GDM1 (cell line): ENCODE results near the gene UNC13D.
"Not testable (repeated sequence)": the region's sequence is repeated elsewhere in the genome, so short reads cannot be mapped to it uniquely, and the experiment has no call there.

Source experiments
- DNase-seq: peaks from one replicate; lab custom pipeline; 2025; lab: John Stamatoyannopoulos, UW

UNC13D gene

DNA sequence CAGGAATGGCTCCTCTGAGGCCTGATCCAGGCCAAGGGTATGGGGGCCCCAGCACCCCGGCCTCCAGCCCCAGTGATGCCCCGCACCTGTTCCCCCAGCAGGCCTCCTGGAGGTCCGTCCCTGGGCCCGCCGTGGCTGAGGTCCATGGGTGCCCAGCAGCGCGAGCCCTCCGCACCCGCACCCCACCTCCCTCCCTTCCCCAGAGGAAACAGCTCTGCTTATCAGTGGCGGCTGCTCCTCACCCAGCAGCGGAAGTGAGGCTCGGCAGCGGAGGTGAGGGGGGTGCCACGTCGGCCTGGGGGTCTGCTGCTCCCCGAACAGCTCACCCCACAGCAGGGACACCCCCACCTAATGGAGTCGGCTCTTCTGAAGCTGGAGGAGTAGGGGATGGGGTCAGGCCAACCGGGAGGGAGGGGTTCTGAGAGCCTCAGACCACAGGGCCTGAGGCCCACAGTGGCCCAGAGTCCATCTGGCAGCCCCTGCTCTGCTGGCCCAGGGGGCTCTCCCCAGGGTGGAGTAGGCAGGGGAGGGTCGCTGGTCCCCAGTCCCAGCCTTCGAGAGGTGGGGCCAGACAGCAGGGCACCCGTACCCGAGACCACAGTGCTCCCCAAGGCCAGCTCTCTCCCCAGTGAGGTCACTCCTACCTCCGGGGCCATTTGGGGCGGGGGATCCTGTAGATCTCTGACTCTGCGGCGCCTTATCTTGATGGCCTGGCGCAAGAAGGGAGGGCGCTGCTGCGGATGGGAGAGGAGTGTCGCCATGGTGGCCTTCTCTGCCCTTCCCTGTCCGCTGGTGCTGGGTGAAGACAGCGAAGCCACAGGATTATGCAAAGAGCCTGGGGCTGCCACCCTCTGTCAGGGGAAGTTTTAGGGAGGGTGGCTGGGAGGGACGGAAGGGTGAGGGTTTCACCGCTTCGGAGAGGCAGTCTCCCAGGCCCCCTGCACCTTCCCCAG lies at the start of gene UNC13D:
Gene UNC13D (minus strand): TSS at position 828 of the 953 bp plus-strand sequence. CDS start 67 bp downstream, at position 761.
- DNase-seq, result peak; percentile 67

DNA sequence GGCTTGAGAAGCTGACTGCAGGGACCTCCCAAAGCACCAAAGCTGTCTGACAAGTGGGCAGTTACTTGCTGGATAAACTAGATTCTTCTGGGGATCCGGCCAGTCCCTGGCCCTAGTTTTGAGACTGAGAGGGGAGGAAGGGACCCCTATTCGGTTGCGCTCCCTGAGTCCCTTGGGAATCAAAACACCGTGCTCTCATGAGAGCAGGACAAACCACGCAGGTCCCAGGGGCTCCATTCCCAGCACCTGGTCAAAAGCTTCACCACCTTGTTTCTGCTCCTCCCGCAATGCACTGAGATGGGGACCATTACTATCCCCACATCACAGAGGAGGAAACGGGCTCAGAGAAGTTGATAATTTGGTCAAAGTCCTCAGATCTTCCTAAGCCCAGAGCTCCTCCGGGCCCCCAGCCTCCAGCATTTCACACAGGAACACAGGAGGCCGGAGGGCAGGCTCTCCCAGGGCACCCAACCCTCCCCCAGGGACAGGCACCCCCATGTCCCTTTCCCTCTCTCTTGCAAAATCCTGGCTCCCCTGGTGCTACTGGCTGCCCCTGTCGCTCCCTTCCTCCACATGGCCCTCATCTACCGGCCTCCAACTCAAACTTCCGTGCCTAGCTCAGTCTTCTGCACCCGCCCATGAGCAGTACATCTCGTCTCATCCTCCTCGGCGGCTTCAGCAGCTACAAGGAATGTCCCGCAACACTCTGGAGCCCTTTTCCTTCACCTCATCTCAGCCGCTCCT lies 49.3 kb upstream of the UNC13D start:
- no peak for DNase-seq

DNA sequence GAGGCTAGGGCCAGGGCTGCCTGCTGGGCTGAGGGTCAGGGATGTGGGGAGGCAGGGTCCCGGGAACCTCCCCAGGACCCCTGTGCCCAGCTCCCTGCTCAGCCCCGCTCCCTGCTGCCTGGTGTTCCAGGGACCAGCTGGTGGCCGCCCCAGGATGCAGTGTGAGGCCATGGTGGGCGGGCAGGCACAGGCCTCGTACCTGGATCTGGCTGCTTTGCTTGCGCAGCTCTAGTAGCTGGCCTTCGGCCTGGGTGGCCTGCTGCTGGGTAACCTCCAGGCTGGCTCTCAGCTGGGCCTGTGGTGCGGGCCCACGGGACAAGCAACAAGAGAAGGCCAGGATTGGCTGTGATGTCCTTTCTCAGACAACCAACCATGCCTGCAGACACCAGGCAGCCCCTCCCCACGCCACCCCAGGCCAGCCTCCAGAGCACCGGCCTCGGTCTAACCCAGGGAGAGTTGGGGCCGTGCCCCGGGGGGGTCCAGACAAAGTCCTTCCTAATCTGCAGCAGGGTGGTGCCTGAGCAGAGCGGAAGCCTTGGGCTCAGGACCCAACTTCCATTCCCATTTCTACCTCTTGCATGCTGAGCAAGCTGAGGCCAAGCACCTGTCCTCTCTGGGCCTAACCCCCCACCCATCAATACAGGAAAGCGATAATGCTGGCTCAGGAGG lies 48.5 kb upstream of the UNC13D start:
- no peak for DNase-seq

DNA sequence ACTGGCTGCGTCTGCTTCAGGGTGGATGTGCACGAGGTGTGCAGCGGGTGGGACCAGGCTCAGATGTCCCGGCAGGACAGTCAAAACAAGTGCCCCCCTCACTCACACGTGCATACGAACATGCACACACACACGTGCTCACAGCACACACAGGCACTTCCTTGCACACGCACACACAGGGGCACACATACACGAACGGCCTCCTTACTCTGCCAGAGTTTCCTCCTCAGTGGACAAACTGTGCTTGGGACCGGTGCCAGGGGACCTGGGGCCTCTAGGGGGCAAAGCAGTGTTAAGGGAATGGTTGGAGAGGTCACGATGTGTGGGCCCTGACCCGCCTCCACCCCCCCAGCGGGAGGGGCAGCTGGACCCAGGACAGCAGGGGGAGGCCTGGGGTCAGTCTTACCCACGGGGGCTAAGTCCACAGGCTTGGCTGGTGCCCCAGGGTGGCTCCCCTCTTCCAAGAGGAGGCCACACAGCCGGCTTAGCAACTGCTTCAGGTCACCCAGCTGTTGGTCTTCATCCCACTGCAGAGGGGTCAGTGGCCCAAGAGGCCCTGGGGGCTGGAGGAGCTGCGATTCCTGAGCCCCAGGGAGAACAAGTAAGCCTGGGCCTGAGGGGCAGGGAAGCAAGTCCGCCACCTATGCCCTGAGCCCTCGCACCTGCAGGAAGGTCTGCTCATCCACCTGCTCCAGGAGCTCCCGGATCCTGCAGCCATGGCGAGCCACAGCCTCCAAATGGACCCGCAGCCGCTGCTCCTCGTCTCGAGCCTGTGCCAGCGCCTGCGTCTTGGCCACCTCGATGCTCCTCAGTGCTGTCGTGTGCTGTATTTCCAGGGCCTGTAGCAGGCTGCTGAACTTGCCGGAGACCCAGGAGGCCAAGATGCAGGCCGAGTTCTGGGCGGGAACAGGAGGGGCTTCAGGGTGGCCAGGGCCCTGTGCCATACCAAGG lies 47.7 kb upstream of the UNC13D start:
- no peak for DNase-seq

DNA sequence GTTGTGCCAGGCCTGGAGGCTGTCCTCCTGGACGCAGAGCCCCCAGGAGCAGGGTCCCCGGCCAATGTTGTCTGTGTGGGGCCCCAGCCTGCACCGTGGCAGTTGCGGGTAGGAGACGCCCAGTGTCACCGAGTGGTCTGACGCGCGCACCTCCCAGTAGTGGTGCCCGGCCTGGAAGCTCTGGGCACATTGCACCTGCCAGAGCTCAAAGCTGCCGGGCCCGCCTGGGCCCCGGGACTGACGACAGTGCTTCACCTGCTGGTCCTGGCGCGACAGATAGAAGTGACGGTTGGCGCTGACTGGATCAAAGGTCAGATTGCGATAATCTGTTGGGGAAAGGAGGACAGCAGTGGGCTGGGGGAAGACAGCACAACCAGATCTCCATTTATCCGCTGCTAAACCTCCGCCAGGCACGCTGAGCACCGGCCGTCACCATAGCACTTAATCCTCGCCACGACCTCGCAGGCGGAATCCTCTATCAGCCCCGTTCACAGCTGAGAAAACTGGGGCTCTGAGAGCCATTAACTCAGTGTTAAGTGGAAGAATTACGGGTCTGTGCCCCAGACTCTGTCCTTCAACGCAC lies 46.9 kb upstream of the UNC13D start:
- no peak for DNase-seq

DNA sequence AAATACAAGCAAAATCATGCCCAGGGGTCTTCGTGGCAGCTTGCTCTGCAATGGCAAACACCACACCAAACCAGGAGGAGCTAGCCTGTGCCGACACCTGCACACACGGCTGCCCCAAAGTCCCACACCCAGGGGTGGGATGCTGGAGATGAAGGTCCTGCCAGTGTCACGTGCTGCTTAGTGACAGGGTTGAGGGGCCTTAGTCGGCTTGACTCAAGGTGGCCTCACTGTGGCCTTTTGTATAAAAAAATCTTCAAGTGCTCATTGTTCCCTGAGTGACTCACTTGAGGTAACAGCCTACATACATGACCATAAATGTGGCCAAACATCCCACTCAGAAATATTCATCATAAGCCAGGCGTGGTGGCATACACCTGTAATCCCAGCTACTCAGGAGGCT lies 45.2 kb upstream of the UNC13D start:
- DNase-seq, result no peak

DNA sequence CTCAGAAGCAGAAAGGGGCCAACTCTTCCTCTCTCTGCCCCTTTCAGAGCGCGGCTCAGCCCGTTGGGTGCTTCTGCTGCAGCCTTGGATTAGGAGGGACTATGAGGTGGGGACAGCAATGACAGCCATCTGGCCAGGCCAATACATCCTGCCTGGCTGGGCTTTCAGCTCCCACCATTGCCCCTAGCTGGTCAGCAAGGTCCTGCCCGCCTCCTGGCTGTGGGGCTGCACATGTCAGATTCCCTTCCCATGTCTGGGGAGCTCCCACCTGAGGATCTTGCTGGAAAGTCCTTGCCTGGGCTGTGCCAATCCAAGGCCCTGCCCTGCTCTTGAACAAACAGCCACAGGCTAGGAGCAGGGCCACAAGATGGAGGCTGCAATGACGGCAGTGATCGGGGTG lies 44.3 kb upstream of the UNC13D start:
- no peak for DNase-seq

DNA sequence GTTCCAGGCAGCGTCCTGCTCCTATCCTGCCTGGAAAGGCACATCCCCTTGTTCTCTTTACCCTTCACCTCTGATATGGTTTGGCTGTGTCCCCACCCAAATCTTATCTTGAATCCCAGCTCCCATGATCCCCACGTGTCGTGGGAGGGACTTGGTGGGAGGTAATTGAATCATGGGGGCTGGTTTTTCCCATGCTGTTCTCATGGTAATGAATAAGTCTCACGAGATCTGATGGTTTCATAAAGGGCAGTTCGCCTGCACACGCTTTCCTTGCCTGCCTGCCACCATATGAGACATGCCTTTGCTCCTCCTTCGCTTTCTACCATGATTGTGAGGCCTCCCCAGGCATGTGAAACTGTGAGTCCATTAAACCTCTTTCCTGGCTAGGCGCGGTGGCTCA lies 41.7 kb upstream of the UNC13D start:
- DNase-seq, result not testable (repeated sequence)

DNA sequence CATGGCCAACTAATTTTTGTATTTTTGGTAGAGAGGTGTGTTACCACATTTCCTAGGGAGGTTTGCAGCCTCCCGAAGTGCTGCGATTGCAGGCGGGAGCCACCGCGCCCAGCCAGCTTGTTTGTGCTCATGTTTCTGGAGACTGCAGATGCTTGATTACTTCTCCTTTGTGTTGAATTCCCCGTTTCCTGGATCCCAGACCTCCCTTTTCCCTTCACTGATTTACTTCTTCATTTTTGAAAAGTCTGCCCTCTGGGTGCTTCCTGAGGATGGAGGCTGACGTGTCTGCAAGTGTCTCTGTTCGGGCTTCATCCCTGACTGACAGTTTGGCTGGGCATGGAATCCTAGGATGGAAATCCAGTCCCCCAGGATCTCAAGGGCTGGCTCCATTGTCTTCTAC lies 41.2 kb upstream of the UNC13D start:
- no peak for DNase-seq

DNA sequence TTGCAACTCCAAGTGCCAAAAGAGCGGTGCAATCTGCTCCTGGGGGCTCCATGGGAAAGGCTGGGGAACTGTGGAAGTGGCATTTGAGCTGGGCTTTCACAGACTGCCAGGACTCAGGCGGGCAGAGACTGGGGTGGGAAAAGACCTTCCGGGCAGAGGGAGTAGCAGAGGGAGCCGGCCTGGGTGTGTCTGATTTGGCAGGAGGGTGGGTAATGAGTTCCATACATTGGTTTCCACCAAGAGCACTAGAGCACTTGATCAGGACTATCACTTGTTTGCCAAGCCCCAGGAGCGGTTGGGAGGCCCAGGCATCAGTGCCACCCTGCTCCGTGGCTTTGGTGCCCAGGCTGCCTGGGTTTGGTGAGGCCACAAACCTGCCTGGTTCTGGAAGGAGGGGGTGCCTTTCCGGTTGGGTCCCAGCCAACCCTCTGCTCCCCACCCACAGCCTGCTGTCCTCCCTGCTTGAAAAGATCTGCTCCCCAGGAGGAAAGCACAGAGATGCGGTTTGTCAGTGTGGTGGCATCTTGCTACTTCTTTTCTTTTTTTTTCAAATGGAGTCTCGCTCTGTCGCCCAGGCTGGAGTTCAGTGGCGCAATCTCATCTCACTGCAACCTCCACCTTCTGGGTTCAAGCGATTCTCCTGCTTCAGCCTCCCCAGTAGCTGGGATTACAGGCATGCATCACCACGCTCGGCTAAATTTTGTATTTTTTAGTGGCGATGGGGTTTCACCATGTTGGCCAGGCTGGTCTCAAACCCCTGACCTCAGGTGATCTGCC lies 37.7 kb upstream of the UNC13D start:
- DNase-seq, result no peak

DNA sequence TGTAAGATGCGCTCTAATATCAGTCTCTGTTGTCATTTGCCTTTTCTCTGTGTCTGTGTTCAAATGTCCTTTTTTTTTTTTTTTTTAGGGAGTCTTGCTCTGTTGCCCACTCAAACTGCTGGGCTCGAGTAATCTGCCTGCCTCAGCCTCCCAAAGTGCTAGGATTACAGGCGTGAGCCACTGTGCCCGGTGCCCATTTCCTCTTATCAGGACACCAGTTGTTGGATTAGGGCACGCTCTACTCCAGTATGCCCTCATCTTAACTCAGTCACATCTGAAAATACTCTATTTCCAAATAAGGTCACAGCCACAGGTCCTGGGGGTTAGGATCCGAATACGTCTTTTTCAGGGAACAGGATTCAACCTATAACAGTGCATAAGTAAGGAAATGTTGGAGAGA lies 36.1 kb upstream of the UNC13D start:
- no peak for DNase-seq

DNA sequence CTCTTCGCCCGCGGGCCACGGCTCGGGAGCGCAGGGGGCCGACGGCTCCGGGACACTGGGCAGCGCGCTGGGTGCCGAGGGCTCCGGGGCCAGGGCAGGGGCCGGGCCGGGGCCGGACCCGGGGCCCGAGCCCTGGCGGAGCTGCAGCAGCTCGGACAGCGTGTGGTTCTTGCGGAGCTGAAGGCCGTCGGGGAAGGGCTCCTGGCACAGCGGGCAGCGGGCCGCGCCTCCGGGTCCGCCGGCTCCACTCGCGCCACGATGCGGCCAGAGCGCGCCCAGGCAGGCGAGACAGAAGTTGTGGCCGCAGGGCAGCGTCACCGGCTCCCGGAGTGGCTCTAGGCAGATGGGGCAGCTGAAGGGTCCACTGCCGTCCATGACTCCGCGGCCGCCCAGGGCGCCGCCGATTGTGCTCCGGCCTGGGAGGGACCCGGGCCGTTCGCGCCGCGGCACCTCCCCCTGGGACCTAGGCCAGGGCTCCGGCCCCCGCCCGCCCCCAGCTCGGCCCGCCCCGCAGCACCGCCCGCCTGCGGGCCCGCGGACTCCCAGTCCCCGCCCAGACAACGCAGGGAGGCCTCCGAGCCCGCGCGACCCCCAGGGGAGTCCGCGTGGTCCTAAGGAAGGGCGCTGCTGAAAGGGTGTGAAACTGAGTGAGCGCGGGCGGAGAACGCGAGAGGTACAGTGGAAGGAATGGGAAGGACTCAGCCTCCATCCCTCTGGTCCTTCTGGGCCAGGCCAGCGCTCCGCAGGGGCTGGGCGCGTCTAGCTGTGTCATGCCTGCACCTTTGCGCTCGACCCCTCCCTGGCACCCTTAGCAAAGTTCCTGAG lies 34.2 kb upstream of the UNC13D start, which contains the start of gene TRIM47:
Gene TRIM47 (minus strand): TSS at position 408 of the 825 bp plus-strand sequence. CDS start 33 bp downstream, at position 375.
- DNase-seq, result no peak

DNA sequence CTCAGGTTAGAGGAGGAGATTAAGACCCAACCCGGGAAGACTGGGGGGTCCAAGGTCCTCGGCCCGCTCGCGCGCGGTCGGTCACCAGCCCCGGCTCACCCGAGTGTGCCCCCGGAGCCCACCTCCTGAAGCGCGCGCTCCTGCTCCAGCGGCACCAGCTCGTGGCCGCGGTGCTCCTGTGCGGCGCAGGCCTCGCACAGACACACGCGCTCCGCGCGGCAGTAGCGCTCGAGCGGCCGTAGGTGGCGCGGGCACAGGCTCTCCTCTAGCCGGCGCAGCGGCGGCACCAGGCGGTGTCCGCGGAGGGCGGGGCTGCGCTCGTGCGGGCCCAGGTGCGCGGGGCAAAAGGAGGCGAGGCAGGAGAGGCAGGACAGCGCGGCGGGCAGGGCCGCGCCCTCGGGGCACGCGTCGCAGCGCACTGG lies 33.6 kb upstream of the UNC13D start:
- no peak for DNase-seq

DNA sequence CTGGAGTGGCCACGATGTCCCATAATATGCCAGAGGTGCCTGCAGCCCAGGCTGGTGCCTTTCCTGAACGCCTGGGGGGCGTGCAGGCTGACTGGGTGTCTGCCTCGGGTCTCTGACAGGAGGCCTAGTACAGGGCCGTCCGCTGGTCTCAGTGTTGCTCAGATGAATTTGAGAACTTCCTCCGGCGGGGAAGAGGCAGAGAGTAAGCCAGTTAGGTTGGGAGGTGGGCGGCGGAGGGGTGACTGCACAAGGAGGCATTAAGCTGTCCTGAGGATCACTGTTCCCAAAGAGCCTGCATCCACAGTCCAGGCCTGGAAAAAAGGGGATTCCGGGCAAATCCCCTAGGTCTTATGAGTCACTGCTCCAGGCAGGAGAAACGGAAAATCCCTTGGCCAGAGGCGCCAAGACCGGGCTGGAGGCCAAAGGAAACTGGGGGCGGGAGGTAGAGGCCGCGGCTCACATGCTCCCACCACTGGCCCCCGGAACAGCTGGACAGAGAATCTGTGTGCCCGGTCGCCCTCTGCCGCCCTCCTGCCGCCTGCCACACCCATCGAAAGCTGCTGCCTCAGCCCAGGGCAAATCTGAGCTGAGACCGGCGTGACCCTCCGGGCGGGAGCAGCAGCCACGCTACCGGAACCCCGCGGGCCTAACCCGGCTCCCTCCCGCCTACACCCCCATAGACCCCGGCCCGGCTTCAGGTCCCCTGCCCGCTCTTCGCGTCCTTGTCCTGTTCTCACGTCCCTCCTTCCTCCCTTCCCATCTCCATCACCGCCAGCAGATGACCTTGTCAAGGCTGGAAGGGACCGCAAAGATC lies 32.9 kb upstream of the UNC13D start:
- DNase-seq, result no peak

DNA sequence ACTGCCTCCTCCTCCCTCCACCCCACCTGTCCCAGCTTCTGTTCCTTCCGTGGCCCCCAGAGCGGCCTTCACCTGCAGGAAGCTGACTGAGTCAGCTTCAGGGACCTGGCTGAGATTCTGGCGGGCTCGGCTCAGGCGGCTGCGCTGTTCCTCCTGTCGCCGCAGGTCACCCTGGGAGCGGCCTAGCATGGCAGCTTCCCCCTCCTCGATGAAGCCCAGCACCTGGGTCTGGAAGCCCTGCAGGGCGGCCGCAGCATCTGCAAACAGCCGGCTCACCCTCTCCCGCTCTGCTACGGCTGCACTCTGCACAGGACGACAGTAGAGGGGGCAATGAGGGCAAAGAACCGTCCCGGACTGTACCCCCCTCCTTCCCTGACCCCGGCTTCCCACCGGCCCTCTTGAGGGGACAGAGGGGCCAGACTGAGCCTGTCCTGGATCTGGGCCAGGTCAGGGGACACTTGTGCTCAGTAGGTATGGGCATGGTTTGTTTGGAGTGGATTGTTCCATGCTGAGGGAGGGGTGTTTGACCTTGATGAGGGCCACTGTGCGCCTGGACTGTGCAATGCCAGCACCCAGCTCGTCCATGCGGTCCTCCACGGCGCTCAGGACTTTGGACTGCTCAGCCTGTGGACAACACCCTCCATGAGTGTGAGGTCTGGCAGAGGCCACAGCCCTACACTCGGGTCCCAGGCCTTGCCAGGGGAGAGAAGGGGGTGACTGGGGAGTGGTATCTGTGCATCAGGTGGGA lies 32.2 kb upstream of the UNC13D start:
- DNase-seq, result no peak

DNA sequence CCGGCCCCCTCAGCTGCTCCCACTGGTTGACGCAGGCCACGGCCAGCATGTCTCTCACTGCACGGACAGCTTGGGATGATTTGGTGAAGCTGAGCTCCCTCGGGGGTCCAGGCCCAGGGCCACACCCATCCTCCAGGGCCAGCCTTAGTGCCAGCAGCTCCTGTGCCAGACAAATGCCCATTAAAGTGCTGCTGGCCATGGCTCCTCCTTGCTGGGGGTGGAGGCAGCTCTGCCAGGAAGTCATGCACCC lies 31.7 kb upstream of the UNC13D start:
- no peak for DNase-seq

DNA sequence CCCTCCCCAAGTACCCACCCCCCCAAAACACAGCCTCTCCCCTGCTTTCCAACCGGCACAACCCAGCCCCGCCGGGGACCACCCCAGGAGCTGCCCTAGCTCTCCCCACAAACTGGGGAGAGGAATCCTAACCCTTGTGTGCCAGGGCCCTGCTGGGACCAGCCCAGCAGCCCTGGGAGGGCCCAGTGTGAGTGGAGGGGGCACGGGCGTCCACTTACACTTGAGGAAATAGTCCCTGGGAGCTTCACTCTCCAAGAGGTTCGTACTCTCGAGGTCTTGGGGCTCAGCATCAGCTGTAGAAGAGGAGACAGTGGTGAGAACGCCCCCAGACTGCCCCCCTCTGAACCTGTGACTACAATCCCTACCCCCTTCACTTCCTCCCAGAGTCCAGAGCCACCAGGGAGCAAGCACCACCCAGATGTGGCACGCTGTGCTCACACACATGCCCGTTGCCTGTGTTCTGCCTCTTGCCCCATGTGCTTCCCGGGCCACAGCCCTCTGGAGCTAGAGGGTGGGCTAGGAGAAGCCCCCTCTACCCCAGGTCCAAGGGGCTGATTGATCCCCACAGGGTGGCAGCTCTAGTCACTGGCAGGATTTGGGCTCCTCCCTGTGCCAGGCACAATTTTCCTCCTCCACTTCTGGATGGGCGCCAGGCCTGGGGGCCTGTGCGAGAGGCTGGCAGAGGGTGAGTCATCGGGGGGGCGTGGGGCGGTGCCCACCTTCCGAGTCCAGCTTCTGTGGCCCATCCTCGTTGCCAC lies 31.2 kb upstream of the UNC13D start:
- DNase-seq, result no peak
